K562 treated with DMSO at 1 percent for 12 hours (cell line): ENCODE results near the gene RAB21. TPM values are rescaled to one million over a fixed set of nuclear protein-coding genes. Genes with fewer than 3 reads are reported as not detected.

Experiments
- total RNA-seq: library from RNA; unstranded; fragments of 300-600 nt; gene quantifications from 2 replicates; pipeline ENCODE4 v1.2.3, GENCODE V29; 2022; ENCODE audit not compliant: insufficient read depth

RAB21 gene
- 11.2 and 18.7 TPM in 2 replicates for total RNA-seq

GRCh38 chr12:71754461-71755145 lies at the start of gene RAB21:
Gene RAB21, plus strand, starts transcription at chr12:71754863. Its CDS starts 267 bp downstream, at chr12:71755130.

Other genes starting within 250 kb of the RAB21 start
- gene ZFC3H1, start 91.0 kb upstream of the RAB21 start, total RNA-seq: 6.6 and 23.0 TPM in 2 replicates
- 1.0 and 4.1 TPM in 2 replicates for gene THAP2, start 90.6 kb upstream of the RAB21 start, total RNA-seq
- 6.5 and 8.8 TPM in 2 replicates for gene TMEM19, start 68.8 kb upstream of the RAB21 start, total RNA-seq
- 9.3 and 26.6 TPM in 2 replicates for gene TBC1D15, start 84.9 kb downstream of the RAB21 start, total RNA-seq
- not detected in 2 replicates for gene TPH2, start 184.0 kb downstream of the RAB21 start, total RNA-seq